Parathyroid adenoma (tissue), 2 donors: ENCODE data around the gene CHL1.

Experiments used
- H2AFZ ChIP-seq: fragments of 300-600 bp; sonication (generic); one replicate; pipeline ENCODE4 v1.7.0; 2017; ENCODE audit warnings: antibody characterized with exemption, mild to moderate bottlenecking
- H3K27ac ChIP-seq: fragments of 300-600 bp; sonication (generic); one replicate; pipeline ENCODE4 v1.7.0; 2017
- H3K27me3 ChIP-seq: fragments of 300-600 bp; sonication (generic); one replicate; pipeline ENCODE4 v1.7.0; 2017; ENCODE audit warnings: low read length; ENCODE audit not compliant: control insufficient read depth, insufficient read depth
- H3K36me3 ChIP-seq: fragments of 300-600 bp; sonication (generic); one replicate; pipeline ENCODE4 v1.7.0; 2017; ENCODE audit warnings: low read length; ENCODE audit not compliant: control insufficient read depth, insufficient read depth
- H3K4me1 ChIP-seq: fragments of 300-600 bp; sonication (generic); one replicate; pipeline ENCODE4 v1.7.0; 2017; ENCODE audit warnings: control low read depth
- H3K4me2 ChIP-seq: fragments of 300-600 bp; sonication (generic); one replicate; pipeline ENCODE4 v1.7.0; 2017; ENCODE audit warnings: low read length
- H3K4me3 ChIP-seq: fragments of 300-600 bp; sonication (generic); one replicate; pipeline ENCODE4 v1.7.0; 2017; ENCODE audit warnings: low read depth, low read length
- H3K79me2 ChIP-seq: fragments of 300-600 bp; sonication (generic); one replicate; pipeline ENCODE4 v1.7.0; 2017; ENCODE audit warnings: control low read depth
- H3K9ac ChIP-seq: fragments of 300-600 bp; sonication (generic); one replicate; pipeline ENCODE4 v1.7.0; 2017; ENCODE audit warnings: mild to moderate bottlenecking
- H3K9me3 ChIP-seq: fragments of 300-600 bp; sonication (generic); one replicate; pipeline ENCODE4 v1.7.0; 2017; ENCODE audit warnings: low read length; ENCODE audit not compliant: control insufficient read depth
- TF ChIP-seq, protein P1 (sequence below): fragments of 300-600 bp; sonication (generic); IDR thresholded peaks from one replicate; pipeline ENCODE4 v1.7.0; 2017; ENCODE audit warnings: antibody characterized with exemption, mild to moderate bottlenecking
- donor health status: primary hyperparathyroidism.

Gene CHL1

GRCh38 chr3:229183-229661 lies 32.7 kb downstream of the CHL1 start:
- no peaks in the 10 kb centered on the region for H3K27me3 ChIP-seq
- H3K9me3 ChIP-seq = no peaks in the 10 kb centered on the region
- no peak overlapping the region for H3K4me2 ChIP-seq
- H3K36me3 ChIP-seq = no peaks in the 10 kb centered on the region
- H3K79me2 ChIP-seq = no peaks in the 10 kb centered on the region
- H3K27ac ChIP-seq = no peak overlapping the region
- H3K4me3 ChIP-seq = no peak overlapping the region
- no peaks in the 10 kb centered on the region for H3K4me1 ChIP-seq
- TF ChIP-seq, protein P1, sequence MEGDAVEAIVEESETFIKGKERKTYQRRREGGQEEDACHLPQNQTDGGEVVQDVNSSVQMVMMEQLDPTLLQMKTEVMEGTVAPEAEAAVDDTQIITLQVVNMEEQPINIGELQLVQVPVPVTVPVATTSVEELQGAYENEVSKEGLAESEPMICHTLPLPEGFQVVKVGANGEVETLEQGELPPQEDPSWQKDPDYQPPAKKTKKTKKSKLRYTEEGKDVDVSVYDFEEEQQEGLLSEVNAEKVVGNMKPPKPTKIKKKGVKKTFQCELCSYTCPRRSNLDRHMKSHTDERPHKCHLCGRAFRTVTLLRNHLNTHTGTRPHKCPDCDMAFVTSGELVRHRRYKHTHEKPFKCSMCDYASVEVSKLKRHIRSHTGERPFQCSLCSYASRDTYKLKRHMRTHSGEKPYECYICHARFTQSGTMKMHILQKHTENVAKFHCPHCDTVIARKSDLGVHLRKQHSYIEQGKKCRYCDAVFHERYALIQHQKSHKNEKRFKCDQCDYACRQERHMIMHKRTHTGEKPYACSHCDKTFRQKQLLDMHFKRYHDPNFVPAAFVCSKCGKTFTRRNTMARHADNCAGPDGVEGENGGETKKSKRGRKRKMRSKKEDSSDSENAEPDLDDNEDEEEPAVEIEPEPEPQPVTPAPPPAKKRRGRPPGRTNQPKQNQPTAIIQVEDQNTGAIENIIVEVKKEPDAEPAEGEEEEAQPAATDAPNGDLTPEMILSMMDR = no peak
- no peak overlapping the region for H2AFZ ChIP-seq
- H3K9ac ChIP-seq = no peak overlapping the region

DNA sequence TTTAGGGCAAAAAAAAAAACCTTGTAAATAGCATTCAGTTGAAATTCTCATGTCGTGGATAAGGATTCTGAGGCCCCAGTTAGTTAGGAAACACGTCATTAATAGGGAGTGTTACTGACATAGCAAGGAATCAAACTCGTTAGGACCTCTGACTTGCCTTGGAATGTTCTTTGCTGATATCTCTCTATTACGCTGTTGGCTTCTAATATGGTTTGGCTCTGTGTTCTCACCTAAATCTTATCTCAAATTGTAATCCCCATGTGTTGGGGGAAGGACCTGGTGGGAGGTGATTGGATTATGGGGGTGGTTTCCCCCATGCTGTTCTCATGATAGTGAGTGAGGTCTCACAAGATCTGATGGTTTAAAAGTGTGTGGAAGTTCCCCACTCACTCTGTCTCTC lies 40.3 kb downstream of the CHL1 start:
- Histone ChIP-seq H3K79me2 (no peaks in the 10 kb centered on the region), H3K4me1 (no peaks in the 10 kb centered on the region), H2AFZ (no peak overlapping the region), H3K27me3 (no peaks in the 10 kb centered on the region), H3K9me3 (no peaks in the 10 kb centered on the region), H3K4me3 (no peak overlapping the region), H3K4me2 (no peak overlapping the region), H3K9ac (no peak overlapping the region), H3K27ac (no peak overlapping the region), H3K36me3 (no peaks in the 10 kb centered on the region)
- TF ChIP-seq, protein P1 = no peak

GRCh38 chr3:242602-243355 lies 46.2 kb downstream of the CHL1 start:
- Histone ChIP-seq H3K4me1 (no peaks in the 10 kb centered on the region), H3K27me3 (no peaks in the 10 kb centered on the region), H3K79me2 (no peaks in the 10 kb centered on the region), H3K4me2 (no peak overlapping the region), H3K36me3 (no peaks in the 10 kb centered on the region), H3K9ac (no peak overlapping the region), H2AFZ (no peak overlapping the region), H3K27ac (no peak overlapping the region), H3K9me3 (no peaks in the 10 kb centered on the region), H3K4me3 (no peak overlapping the region)
- TF ChIP-seq, protein P1 = no peak

- TF ChIP-seq, protein P1 = no peak
- Histone ChIP-seq H3K9ac (no peak overlapping the region), H3K27ac (no peak overlapping the region), H3K36me3 (no peaks in the 10 kb centered on the region), H3K79me2 (no peaks in the 10 kb centered on the region), H3K9me3 (no peaks in the 10 kb centered on the region), H3K4me1 (no peaks in the 10 kb centered on the region), H3K27me3 (no peaks in the 10 kb centered on the region), H3K4me3 (no peak overlapping the region), H2AFZ (no peak overlapping the region), H3K4me2 (no peak overlapping the region)
Observed at GRCh38 chr3:243356-243725, 46.8 kb downstream of the CHL1 start.

GRCh38 chr3:244041-244440 lies 47.5 kb downstream of the CHL1 start:
- H3K4me3 ChIP-seq = no peak overlapping the region

More at GRCh38 chr3:244041-244440, 47.5 kb downstream of the CHL1 start:
- Histone ChIP-seq H3K4me2 (no peak overlapping the region), H3K27ac (no peak overlapping the region), H2AFZ (no peak overlapping the region), H3K4me1 (no peaks in the 10 kb centered on the region), H3K36me3 (no peaks in the 10 kb centered on the region), H3K9ac (no peak overlapping the region), H3K79me2 (no peaks in the 10 kb centered on the region), H3K9me3 (no peaks in the 10 kb centered on the region), H3K27me3 (no peaks in the 10 kb centered on the region)
- TF ChIP-seq, protein P1 = no peak
